HS-27A (cell line): Measurements from ENCODE around the gene LYPD6.

Experiments used
- DNase-seq: peaks from one replicate; pipeline ENCODE4 v3.0.0-alpha.2; 2012; ENCODE audit warnings: low read depth, missing footprints

The LYPD6 gene

GRCh38 chr2:149513461-149513860 is 183.1 kb downstream of the LYPD6 start:
- DNase-seq = no peak
